Central memory CD8-positive, alpha-beta T cell (primary cell): ENCODE measurements around the gene MATN4.

Source experiments
- ATAC-seq: fragments of 150-1000 bp; cut with Tn5 transposase; replicated peaks from 2 replicates; pipeline ENCODE4 v1.10.0; 2022; ENCODE audit warnings: mild to moderate bottlenecking, moderate FRiP score, moderate number of reproducible peaks; ENCODE audit not compliant: poor library complexity, severe bottlenecking; ENCODE audit errors: extremely low read depth
- DNase-seq, 2 donors: peaks; one replicate each; pipeline ENCODE4 v3.0.0; 2021; ENCODE audit warnings: low spot score in 2 of 2
- H3K27ac Mint-ChIP-seq: one replicate; pipeline ENCODE4 v1.8.0; 2022; ENCODE audit warnings: low read depth, mild to moderate bottlenecking, moderate library complexity, mixed read lengths
- H3K27me3 Mint-ChIP-seq: one replicate; pipeline ENCODE4 v1.8.0; 2022; ENCODE audit warnings: mixed read lengths
- H3K36me3 Mint-ChIP-seq: one replicate; pipeline ENCODE4 v1.8.0; 2022; ENCODE audit warnings: mild to moderate bottlenecking, moderate library complexity, mixed read lengths; ENCODE audit not compliant: insufficient read depth
- H3K4me1 Mint-ChIP-seq: one replicate; pipeline ENCODE4 v1.8.0; 2022; ENCODE audit warnings: mixed read lengths
- H3K4me3 Mint-ChIP-seq: one replicate; pipeline ENCODE4 v1.8.0; 2022; ENCODE audit warnings: mild to moderate bottlenecking, moderate library complexity, mixed read lengths
- H3K9me3 Mint-ChIP-seq: one replicate; pipeline ENCODE4 v1.8.0; 2022; ENCODE audit warnings: mixed read lengths

MATN4 gene

DNA sequence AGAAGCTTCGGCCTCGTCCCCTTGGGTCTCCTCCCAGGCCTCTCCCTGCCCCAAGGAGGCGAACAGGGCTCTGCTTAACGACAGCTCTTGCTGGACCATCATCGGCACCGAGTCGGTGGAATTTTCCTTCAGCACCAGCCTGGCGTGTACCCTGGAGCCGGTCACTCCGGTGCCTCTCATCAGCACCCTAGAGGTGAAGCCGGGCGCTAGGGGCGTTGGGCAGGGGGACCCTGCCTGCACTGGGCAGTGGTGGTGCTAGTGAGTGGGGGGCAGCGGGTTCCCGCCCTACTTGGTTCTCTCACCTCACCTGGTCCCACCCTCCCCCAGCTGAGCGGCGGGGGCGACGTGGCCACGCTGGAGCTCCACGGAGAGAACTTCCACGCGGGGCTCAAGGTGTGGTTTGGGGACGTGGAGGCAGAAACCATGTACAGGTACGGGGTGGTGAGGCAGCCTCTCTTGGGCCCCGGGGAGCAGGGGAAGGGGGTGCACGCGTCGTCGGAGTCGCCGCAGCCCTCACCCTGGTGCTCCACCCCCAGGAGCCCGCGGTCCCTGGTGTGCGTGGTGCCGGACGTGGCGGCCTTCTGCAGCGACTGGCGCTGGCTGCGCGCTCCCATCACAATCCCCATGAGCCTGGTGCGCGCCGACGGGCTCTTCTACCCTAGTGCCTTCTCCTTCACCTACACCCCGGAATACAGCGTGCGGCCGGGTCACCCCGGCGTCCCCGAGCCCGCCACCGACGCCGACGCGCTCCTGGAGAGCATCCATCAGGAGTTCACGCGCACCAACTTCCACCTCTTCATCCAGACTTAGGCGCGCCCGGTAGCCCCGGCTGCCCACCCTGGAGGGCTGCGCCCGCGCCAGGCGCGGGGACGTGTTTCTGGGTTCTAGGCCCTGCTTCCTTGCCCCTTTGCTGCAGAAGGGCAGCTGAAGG, 8.3 kb upstream of the MATN4 start:
- Mint-ChIP-seq H3K4me3 (no peak overlapping the region), H3K27me3 (peaks cover 53% of the 10 kb centered on the region), H3K9me3 (no peaks in the 10 kb centered on the region), H3K4me1 (peaks cover 20% of the 10 kb centered on the region), H3K36me3 (peaks cover 2% of the 10 kb centered on the region), H3K27ac (no peak overlapping the region)
- ATAC-seq = no peak
- no peak for DNase-seq

GRCh38 chr20:45315672-45316071, 7.6 kb upstream of the MATN4 start:
- no peak overlapping the region for H3K4me3 Mint-ChIP-seq
- no peak for ATAC-seq
- peaks cover 60% of the 10 kb centered on the region for H3K27me3 Mint-ChIP-seq
- no peaks in the 10 kb centered on the region for H3K9me3 Mint-ChIP-seq
- peaks cover 20% of the 10 kb centered on the region for H3K4me1 Mint-ChIP-seq
- no peak for DNase-seq
- no peak overlapping the region for H3K27ac Mint-ChIP-seq
- peaks cover 4% of the 10 kb centered on the region for H3K36me3 Mint-ChIP-seq

DNA sequence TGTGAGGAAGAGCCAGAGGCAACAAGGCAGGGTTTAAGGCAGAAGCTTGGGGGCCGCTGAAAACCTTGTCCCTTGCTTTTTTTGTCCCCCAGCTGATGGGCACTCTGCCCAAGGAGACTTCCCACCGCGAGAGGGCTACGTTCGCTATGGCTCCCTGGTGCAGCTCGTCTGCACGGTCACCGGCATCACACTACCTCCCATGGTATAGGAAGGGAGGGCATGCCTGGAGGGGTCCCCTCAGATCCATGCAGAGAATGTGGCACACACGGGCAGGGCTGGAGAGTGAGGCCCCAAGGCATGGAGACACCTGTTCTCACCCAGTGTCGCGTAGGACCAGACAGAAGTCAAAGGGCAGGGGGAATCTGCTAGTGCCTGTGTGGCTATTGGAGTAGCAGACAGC, 5.8 kb upstream of the MATN4 start:
- peaks cover 13% of the 10 kb centered on the region for H3K4me1 Mint-ChIP-seq
- ATAC-seq (no peak), DNase-seq (no peak)
- peaks cover 4% of the 10 kb centered on the region for H3K36me3 Mint-ChIP-seq
- H3K4me3 Mint-ChIP-seq = no peak overlapping the region
- H3K27ac Mint-ChIP-seq = no peak overlapping the region
- H3K27me3 Mint-ChIP-seq = peaks cover 76% of the 10 kb centered on the region
- no peaks in the 10 kb centered on the region for H3K9me3 Mint-ChIP-seq

- H3K36me3 Mint-ChIP-seq = peaks cover 3% of the 10 kb centered on the region
- H3K27ac Mint-ChIP-seq = no peak overlapping the region
- no peaks in the 10 kb centered on the region for H3K9me3 Mint-ChIP-seq
- peaks cover 84% of the 10 kb centered on the region for H3K27me3 Mint-ChIP-seq
- H3K4me1 Mint-ChIP-seq = peaks cover 11% of the 10 kb centered on the region
- no peak overlapping the region for H3K4me3 Mint-ChIP-seq
- no peak for ATAC-seq
- no peak for DNase-seq
These were observed 5.1 kb upstream of the MATN4 start for GRCh38 chr20:45313065-45313695.

DNA sequence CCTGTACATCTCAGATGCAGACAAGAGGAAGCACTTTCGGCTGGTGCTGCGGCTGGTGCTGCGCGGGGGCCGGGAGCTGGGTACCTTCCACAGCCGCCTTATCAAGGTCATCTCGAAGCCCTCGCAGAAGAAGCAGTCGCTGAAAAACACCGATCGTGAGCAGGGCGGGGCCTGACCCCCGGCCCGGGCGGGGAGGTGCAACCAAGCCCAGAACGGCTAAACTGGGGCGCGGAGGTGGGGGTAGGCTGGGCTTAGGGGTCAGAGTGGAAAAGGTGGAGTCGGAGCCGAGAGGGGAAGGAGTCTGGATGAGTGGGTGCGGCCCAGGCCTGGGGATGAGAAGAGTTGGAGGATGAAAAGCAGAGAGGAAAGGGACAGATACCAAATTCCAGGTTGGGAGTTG, 4.1 kb upstream of the MATN4 start:
- H3K36me3 Mint-ChIP-seq = peaks cover 2% of the 10 kb centered on the region
- H3K4me1 Mint-ChIP-seq = peaks cover 11% of the 10 kb centered on the region
- H3K27me3 Mint-ChIP-seq = peaks cover 89% of the 10 kb centered on the region
- H3K4me3 Mint-ChIP-seq = no peak overlapping the region
- H3K9me3 Mint-ChIP-seq = no peaks in the 10 kb centered on the region
- DNase-seq = no peak
- ATAC-seq = no peak
- H3K27ac Mint-ChIP-seq = no peak overlapping the region

DNA sequence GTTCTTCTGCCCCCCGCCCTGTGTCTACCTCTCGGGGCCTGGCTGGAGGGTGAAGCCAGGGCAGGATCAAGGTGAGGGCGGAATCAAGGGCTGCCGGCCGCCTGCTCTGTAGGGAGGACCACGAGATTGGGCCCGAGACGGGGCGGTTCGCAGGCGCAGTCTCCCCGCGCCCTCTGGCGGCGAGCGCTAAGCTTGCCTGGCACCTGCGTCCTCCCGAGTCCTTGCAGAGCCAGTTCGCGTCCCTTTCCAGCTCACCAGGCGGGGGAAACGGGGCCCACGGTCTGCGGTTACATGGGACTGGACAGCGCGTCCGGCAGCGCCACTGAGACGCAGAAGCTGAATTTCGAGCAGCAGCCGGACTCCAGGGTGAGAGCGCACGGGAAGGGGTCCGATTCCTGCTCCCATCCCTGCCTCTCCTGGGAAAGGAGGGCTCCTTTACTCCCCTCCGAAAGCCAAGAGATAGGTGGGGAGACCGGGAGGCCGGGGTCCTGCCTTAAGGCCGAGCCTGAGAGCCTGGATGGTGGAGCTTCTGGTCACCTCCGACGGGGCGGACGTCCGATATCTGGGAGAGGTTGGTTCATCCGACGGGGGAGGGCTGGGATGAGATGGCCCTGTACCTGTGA, 3.6 kb upstream of the MATN4 start:
- no peak overlapping the region for H3K4me3 Mint-ChIP-seq
- no peak overlapping the region for H3K27ac Mint-ChIP-seq
- no peaks in the 10 kb centered on the region for H3K9me3 Mint-ChIP-seq
- peaks cover 85% of the 10 kb centered on the region for H3K27me3 Mint-ChIP-seq
- peaks cover 4% of the 10 kb centered on the region for H3K36me3 Mint-ChIP-seq
- peak; percentile 30 to 37 for DNase-seq
- ATAC-seq = peak; percentile 58
- H3K4me1 Mint-ChIP-seq = peaks cover 11% of the 10 kb centered on the region

GRCh38 chr20:45309075-45309474, 976 bp upstream of the MATN4 start:
- no peak overlapping the region for H3K4me3 Mint-ChIP-seq
- no peak for DNase-seq
- H3K4me1 Mint-ChIP-seq = peaks cover 11% of the 10 kb centered on the region
- peaks cover 72% of the 10 kb centered on the region for H3K27me3 Mint-ChIP-seq
- no peaks in the 10 kb centered on the region for H3K9me3 Mint-ChIP-seq
- H3K36me3 Mint-ChIP-seq = peaks cover 4% of the 10 kb centered on the region
- no peak overlapping the region for H3K27ac Mint-ChIP-seq
- ATAC-seq = no peak

DNA sequence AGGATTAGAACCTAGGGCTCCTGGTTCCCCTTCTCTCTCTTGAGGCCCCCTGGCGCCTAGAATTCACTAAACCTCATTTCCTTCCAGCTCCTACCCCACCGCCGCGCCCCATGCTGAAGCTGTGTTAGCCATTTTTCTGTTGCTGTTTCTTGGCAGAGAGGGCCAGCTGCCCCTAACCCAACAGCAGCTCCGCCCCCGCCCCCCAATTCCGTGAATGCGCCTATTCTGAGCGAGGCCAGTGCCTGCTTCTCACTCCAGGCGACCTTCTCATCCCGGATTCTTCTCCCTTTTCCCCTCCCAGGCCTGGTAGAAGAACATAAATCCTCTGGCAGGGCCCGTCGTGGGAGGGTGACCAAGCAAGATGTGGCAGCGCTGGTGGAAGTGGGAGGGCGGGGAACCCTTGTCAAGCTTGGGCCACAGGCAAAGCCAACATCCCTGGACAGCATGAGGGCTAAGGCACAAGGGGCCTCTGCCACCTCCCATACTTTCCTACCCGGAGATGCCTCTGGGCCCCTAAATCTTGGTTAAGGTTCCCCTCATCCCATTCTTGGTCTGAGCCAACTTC, 941 bp downstream of the MATN4 start:
- H3K27ac Mint-ChIP-seq = no peak overlapping the region
- H3K9me3 Mint-ChIP-seq = no peaks in the 10 kb centered on the region
- no peak overlapping the region for H3K4me3 Mint-ChIP-seq
- H3K27me3 Mint-ChIP-seq = peaks cover 80% of the 10 kb centered on the region
- ATAC-seq (no peak), DNase-seq (no peak)
- peaks cover 4% of the 10 kb centered on the region for H3K36me3 Mint-ChIP-seq
- peaks cover 11% of the 10 kb centered on the region for H3K4me1 Mint-ChIP-seq

- ATAC-seq (no peak), DNase-seq (peak in 1 of 2 donors; percentile 36)
- H3K27me3 Mint-ChIP-seq = peaks cover 80% of the 10 kb centered on the region
- H3K36me3 Mint-ChIP-seq = peaks cover 4% of the 10 kb centered on the region
- no peaks in the 10 kb centered on the region for H3K9me3 Mint-ChIP-seq
- no peak within 1 kb of the TSS for H3K27ac Mint-ChIP-seq
- no peak within 1 kb of the TSS for H3K4me3 Mint-ChIP-seq
- H3K4me1 Mint-ChIP-seq = peaks cover 9% of the 10 kb centered on the region
These were observed 1.6 kb downstream of the MATN4 start, which contains the start of gene RBPJL for GRCh38 chr20:45306431-45306982. TSS of gene RBPJL (plus strand) at chr20:45306840. CDS start at chr20:45306923, 83 bp downstream.

DNA sequence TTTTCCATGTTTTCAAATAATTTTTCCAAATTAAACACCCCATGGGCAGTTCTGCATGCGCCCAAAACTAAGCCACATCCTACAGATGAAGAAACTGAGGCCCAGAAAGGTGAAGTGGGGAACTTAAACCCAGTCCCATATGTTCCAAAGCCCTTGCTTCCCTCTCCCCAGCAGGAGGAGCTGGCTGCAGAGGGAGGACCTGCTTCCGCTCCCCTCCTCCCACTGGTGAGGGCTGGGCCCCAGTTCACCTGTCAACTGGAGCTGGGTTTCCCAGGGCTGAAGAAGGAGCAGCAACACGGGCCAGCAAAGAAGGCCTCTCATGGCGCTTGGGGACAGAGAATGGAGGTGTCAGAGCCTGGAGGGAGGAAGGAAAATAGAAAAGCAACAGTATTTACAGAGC, 2.8 kb downstream of the MATN4 start:
- DNase-seq (no peak), ATAC-seq (no peak)
- Mint-ChIP-seq H3K27me3 (peaks cover 72% of the 10 kb centered on the region), H3K27ac (no peak overlapping the region), H3K9me3 (no peaks in the 10 kb centered on the region), H3K36me3 (peaks cover 2% of the 10 kb centered on the region), H3K4me1 (no peaks in the 10 kb centered on the region), H3K4me3 (no peak overlapping the region)

- Mint-ChIP-seq H3K4me3 (no peak overlapping the region), H3K27me3 (peaks cover 65% of the 10 kb centered on the region), H3K9me3 (no peaks in the 10 kb centered on the region), H3K36me3 (peaks cover 2% of the 10 kb centered on the region), H3K4me1 (no peaks in the 10 kb centered on the region), H3K27ac (no peak overlapping the region)
- ATAC-seq = no peak
- no peak for DNase-seq
These were observed 3.6 kb downstream of the MATN4 start for GRCh38 chr20:45304464-45304999.
